Inflammatory macrophage treated with lipopolysaccharide for 1 hour (primary cell): Measurements from ENCODE around the gene FEZF1.

Experiments used
- DNase-seq, 2 donors: peaks; one replicate each; pipeline ENCODE4 v3.0.0-alpha.2; 2020 to 2022

Gene FEZF1

DNA sequence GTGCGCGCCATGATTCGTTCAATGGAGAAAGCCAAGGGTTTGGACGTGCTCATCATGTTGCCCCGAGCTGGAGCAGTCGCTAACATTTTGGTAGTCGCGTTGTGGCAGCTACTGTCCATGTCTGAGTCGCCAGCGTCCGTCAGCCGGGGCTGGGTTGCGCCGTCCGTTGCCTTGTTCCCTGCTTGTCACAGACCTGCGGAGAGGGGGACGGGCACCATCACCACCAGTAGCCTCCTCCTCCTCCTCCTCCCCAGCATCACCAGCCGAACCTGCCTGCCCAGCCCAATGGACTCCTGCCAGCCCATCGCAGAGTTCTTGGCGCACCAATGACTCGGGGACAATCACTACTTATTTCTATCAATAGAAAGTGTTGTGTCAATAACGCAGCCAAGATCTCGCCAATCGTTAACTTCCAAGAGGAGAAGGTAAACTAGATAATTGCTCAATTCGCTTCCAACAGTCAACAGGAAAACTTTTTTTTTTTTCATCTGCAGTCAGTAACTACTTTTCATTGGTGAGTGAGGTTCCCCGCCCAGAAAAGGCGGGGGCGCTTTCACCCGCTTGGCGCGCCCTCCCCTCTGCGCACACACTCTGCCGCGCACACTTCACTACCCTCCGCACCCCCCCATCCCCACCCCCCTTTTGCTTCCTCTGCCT, at the start of gene FEZF1:
TSS of gene FEZF1 (minus strand) at position 432 of the 657 bp plus-strand sequence. CDS start at position 119, 313 bp downstream.
- no peak for DNase-seq

GRCh38 chr7:122352454-122352853, 47.9 kb upstream of the FEZF1 start:
- DNase-seq, result no peak

GRCh38 chr7:122350701-122351100, 46.2 kb upstream of the FEZF1 start:
- DNase-seq, result no peak

GRCh38 chr7:122344303-122344620, 39.7 kb upstream of the FEZF1 start:
- DNase-seq, result no peak

DNA sequence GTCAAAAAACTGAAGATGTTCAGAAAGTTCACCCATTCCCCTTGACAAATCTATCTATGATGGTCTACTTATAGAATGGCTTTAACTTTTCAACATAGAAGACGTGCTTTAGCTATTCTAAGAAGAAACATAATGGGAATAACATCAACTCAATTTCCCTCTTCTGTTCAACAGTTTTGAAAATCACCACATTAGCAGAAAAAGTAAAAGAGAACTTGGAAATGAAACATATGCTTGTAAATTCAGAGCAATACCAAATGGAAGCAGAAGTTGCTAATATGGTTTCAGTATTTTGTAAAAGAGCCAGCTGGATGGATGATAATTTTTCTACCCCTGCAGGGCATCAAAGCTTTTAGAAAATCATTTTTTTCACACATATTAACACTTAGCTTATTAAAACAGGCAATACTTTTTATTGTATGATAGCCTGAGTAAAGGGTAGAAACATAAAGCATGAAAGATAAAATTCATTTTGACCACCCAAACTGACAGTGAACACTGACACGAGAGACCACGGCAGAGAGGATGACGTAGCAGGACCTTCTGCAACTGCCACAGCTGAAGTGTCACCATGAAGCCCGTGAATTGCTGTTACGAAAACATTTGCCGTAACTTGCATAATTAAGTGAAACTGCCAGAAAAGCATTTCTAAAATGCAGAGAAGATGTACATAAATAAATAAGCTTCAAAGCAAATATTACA, 39.2 kb upstream of the FEZF1 start:
- no peak for DNase-seq

GRCh38 chr7:122340427-122340826, 35.9 kb upstream of the FEZF1 start:
- no peak for DNase-seq

- no peak for DNase-seq
These were observed 34.8 kb upstream of the FEZF1 start for GRCh38 chr7:122339145-122339904.

- DNase-seq, result no peak
These were observed 32.5 kb upstream of the FEZF1 start for GRCh38 chr7:122337011-122337410.

- no peak for DNase-seq
These were observed 24.7 kb upstream of the FEZF1 start for GRCh38 chr7:122329145-122329802.

DNA sequence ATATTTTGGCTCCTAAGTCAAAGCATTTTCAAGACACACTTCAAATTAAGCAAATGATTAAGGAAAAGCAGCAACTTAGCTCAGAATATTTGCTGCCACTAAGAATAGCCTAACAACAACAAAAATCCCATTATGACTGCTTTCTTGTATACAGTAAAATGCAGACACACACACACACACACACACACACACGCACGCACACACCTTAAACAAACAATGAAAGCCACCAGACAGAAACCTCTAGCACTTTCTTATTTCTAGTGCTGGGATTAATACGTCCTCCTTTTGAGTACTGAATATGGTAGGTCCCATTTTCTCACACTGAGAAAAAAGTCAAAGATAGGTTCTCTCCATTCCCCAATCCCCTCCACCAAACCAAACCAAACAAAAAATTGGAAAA, 23.4 kb upstream of the FEZF1 start:
- DNase-seq, result no peak

GRCh38 chr7:122316467-122317388, 12.2 kb upstream of the FEZF1 start:
- no peak for DNase-seq

DNA sequence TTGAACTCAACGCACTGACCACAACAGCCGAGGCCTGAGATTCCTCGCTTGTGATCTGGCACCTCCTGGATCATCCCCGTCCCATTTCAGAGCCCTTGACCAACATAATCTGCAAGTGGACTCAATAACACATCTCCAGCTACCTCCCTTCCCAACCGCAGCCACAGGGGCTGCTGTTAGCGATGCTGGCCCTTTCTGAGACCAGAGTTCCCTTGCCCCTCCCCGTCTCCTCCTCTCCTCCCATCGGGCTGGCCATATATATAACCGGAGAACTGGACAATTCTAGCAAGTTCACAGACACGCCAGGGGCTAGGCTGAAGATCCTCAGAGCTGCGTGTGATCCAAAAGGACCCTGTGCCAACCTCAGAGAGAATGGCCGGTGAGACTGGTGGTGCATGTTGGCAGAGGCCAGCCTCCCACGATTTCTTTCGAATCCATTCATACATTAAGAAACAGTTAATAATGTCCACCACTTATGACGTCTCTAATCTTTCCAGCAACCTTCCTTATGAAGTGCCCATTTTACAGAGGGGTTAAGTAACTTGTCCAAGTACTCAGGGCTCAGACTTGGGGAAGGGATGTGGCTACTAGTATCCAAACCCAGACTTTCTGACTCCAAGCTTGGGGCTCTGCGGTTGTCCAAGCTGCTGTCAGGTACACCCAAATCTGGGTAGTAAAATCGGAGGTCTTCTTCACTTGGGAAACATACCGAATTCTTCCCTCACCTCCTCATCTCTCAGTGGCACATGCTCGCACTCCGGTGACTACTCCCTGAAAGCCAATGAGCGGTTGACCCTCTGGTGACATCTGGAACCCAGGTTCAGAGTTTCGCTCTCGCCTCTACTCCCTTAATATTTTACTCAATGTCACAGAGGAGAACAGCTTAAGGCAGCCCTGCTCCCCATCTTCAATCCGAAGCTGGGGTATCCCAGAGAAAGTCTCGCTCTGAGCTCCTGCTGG, 11.2 kb upstream of the FEZF1 start:
- no peak for DNase-seq

DNA sequence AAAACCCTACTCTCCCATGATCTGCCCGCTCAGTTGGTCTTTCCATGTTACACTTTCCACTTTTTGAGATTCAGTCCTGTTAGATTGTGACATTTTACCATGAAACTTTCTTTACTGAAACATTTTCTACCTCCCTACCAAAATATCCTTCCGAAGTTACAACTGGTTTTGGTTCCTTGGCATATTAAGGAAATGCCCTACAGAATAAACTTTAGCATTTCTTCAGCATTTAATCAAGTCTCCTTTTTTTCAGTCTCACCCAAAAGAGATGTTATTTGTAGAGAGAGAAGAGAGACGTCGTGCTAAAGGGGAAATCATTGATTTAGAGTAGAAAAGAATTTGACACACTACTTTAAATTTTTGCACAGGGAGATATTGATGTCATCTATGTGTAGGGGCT, 9.7 kb upstream of the FEZF1 start:
- DNase-seq, result no peak

DNA sequence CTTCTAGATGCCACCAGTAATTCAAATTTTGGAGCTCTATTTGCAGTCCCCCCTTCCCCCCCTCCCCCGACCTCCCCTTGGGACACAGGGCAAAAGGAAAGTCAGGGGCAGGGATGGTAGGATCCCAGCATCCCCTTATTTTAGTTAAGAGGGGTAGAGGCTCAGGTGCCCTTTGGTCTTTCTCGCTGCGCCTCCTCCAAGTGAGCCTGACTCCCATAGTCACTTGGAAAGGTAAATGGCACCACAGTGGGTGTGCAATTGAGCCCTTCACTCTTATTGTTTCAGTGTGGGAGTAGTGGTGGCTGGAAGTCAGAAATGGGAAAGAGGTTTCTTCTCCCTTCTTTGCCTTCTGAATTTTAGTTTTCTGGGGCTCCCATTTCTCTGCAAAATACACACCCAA, 8.2 kb upstream of the FEZF1 start:
- DNase-seq, result no peak

DNA sequence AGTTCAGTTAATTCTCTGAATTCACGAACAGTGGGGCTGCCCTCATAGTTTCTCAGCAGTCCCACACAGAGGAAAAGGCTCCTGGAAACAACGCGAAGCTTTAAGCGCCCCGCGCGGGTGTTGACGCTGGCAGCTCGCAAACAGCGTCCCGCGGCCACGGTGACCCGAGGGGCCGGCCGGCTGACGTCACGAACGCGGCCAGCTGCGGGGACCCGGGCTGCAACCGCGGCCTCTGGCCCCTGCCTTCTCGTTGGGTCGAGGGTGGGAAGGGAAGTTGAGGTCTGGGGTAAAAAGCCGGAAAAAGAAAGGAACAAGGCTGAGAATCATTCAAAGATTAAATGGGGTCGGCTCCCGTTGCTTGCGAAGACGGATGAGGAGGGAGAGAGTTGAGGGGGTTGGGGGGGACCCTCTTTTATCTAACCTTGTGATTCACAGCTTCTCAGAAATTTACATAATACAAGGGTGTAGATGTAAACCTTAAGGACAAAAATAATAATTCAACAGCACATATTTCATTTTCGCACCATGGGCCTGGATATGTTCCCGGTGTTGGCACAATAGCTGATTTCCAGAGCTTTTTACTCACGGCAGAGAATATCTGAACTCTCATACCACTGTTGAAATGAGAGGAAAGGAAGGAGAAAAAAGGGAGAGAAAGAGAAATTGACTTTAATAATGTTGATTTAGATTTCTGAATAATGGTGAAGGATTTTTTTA, 7.3 kb upstream of the FEZF1 start:
- DNase-seq, result no peak

DNA sequence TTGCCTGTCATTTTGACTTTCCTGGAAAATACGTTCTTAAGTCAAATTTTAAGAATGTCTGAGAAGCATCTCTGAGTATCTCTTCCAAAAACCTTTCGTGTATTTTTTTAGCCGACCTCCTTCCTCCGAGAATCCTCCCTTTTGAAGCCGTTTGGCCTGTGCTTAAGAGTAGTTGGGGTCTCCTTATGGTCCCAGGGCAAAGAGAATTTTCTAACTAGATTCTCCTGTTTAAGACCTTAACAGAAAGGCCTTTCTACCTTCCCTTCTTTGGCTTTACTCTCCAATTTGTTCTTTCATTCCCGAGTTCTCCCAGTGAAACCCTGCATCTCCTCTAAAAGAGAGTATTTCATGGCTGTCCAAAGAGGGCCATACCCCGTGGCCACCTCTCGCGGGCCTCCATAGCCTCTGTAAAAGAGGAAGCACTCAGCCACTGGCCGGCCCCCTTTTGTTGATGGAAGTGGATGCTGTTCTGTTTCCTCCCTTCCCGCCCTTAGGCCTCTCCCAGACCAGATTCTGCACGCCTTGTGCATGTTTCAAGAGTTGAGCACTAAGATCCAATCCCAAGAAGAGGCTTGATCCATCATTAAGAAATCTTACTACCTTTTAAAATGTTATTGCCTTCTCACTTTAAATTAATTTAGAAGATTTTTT, 6.6 kb upstream of the FEZF1 start:
- no peak for DNase-seq

DNA sequence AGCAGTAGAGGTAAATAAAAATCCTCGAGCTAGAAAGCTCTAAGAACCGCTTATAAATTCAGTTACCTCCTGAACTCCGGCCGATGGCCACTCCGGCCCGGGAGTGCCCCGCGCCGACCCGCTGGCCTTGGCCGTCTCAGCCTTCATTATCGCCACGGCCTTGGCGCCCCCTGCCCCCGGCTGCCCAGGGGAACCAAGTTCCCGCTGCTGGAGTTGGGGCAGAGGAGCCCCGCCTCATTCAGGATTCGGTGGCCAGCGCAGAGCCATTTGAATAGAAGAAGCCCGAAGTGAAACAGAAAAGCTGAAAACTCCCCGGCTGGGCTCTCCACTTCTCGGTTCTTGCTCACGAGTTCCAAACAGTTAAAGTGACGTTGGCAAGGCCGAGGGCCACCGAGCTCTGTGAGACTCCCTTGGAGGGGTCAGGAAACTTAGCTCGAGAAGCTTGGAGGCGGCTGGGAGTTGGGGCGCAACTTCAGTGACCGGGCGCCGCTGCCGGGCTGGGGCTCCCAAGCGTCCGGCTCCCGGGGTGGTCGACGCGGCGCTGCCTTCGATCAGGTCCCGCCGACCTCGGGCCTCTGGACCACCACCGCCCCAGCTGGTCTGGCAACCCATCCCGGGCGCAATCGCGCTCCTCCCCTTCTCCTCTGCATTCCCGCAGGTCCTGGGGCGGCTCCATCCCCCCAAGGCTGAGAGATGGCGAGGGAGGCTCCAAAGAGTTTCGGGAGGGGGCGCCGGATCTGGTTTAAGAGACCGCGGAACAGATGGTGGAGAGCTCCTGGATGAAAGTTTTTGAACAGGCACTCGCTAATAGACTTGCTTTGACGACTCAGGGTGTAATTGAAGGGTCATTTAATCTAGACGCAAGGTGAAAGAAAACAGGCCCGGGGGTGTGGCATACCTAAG, 5.8 kb upstream of the FEZF1 start:
- no peak for DNase-seq

- no peak for DNase-seq
These were observed 4.9 kb upstream of the FEZF1 start for GRCh38 chr7:122309421-122309820.

- no peak for DNase-seq
These were observed 2.7 kb upstream of the FEZF1 start for GRCh38 chr7:122307228-122307621.
